Measurements from ENCODE around the gene KCNJ10. TPM values are rescaled to one million over a fixed set of nuclear protein-coding genes. Genes with fewer than 3 reads are reported as not detected.

The KCNJ10 gene
- total RNA-seq, 1 donor from 2014 or later = not detected

DNA sequence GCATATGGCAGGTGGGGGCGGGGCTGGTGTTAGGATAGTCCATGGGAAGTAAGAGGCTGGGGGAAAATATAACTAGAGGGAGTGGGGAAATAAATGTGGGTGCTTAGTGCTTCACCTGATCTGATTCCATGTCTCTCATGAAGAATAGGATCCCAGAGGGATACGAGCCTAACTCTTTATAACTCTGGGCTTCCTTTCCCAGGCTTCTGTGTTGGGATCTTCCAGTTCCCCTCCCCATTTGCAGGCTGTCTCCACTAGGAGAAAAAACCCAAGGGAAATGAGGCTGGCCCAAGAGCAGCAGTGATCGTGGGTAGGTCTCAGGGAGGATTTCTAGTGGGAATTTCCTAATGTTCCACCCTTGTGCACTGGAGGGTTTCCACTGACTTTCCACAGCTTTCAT lies 13.0 kb upstream of the KCNJ10 start:
- no peak for DNase-seq

DNA sequence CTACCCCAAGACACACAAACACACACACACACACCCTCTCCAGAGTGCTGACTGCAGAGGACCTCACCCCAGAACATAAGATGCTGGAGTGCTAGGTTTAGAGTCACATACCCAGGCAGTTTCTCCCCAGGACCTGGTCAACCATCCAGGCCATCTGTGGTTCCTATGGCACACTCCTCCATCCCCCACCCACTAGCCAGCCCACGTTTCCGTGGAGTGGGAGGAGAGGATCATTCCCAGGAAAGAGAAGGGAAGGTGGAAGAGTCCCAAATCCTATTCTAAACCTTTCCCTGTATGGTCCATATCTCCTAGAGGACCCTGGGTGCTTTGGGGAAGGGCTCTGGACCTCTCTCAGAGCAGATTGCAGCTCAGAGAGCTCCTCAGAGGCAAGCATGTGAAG lies 12.5 kb upstream of the KCNJ10 start:
- DNase-seq = no peak

DNA sequence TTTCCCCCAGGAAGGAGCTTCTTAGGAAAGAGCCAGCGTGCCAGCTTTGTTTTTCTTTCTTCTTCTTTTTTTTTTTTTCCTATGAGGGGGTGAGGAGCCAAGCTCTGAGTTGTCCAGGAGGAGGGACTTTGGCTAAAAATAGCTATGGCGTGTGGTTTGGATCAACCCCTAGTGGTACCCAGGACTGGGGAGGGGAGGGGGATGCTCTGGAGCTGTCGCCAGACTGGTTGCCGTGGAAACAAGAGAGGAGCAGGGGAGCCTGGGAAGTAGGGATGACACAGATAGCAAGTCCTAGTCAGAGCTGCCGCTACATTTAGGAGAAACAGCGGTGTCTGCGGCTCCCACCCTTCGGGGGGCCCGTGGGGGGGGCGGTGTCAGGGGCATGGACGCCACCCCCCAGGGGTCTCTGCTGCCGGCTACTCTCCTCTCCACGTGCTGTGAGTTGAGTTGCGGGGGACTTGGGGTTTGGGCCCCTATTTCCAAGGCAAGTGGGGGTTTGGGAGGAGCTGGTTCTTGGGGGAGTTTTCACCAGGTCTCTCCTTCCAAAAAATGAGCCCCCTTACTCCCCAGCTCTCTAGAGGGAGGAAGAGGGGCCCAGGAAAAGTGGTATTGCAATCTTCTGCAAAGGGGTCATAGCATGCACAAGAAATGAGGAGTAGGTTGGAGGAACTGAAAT lies 11.4 kb upstream of the KCNJ10 start, which contains the start of gene KCNJ9:
KCNJ9 (plus strand) TSS at position 278 of the 676 bp plus-strand sequence. CDS start 2,493 bp downstream, outside the sequence.
- DNase-seq = no peak

DNA sequence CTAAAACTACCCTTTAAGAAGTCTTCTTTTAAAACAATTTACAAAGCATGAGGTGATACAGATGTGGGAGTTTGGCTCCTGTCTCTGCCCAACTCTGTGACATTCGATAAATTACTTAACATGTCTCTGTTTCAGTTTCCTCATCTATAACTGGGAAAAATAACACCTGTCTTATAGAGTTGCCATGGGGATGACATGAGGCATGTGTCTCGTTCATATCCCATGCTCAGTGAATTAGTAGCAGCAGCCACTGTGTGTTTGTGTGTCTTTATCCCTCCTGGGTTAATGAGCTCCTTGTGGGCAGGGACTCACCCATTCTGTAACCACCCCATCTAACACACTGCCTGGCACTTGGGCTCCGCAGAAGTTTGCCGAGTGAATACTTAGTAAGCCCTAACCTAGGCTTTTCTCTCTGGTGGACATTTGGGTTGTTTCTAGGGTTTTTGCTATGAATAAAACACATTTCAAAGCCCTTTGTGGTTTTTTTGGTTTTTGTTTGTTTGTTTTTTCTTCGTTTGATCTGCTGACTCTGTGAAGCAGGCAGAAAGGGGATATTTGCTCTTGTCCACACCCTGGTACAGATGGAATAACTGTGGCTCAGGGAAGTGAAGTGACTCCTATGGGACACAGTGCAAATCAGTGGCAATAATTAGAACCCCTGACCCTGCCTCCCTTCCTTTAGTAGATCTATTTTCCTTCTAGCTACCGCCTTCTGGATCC lies 10.6 kb upstream of the KCNJ10 start:
- DNase-seq = no peak

DNA sequence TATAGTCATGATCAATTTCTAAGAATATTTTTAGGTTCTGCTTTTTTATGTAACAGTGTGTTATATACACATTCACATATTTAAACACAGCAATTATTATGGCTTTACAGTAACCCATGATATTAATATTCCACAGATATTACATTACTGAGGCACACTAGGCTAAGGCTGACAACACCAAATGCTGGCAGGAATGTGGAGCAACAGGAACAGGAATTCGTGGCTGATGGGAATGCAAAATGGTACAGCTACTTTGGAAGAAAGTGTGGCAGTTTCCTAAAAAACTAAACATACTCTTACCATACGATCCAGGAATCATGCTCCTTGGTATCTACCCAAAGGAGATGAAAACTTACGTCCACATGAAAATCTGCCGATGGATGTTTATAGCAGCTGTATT lies 9.5 kb upstream of the KCNJ10 start:
- DNase-seq = no peak

DNA sequence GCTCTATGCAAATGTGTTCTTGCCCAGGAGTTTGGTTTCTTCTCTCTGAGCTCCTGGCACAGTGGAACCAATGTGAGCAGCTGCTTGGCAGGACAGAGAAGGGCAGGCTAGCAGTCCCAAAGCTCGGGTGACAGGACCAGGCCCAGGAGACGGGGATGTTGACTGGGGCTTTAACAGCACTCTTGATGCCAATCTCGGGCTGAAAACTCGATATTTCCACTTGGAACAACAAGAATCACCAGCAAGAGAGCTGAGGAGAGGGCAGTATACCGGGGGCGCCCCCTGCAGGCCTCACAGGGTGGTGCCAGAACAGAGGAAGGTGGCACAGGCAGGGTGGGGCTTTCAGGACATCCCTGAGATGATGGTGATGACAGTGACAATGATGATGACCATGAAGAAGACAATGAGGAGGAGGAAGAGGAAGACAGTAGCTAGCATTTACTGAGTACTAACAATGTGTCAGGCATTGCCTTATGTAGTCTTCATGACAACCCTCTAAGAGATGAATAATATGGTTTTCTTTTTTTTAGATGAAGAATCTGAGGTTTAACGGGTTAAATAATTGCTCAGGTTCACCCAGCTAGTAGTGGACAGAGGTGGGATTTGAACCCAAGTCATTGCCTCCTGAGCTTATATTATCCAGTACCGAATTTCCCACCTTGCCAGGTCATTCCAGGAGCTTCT lies 8.7 kb upstream of the KCNJ10 start:
- peak; percentile 46 for DNase-seq

DNA sequence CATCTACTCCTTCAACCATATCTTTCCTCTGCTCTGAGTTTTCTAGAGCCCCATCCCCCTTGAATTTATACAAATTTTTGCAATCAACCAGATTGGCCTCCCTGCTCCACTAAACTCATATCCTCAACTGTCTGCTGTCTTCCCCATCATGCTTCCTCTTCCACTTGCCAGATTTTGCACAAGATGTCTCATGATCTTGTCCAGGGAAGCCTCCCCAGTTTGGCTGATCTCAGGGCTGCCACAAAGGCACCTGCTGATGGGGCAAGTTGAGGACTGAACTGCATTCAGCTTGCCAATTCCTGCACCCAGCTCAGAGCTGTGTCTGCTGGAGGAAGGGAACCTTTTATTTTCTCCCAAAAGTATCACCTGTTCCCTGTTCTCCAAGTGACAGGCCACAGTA lies 7.5 kb upstream of the KCNJ10 start:
- no peak for DNase-seq

DNA sequence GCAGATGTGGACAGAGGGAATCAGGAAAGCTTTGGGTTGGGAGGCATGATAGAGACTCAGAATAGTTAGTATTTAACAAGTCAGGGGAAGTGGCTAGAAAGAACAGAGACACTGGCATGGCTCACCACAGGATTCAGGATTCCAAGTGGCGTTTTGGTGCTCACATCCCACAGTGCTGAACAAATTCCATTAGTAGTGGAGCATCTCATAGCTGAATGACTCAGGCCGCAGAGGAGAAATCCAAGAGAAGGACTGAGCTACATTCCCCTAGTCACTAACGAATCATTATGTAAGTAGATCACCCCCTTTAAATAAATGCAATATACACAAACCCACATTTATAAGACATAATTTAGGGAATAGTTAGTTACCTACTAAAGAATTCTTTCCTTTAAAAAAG lies 6.3 kb upstream of the KCNJ10 start:
- no peak for DNase-seq

DNA sequence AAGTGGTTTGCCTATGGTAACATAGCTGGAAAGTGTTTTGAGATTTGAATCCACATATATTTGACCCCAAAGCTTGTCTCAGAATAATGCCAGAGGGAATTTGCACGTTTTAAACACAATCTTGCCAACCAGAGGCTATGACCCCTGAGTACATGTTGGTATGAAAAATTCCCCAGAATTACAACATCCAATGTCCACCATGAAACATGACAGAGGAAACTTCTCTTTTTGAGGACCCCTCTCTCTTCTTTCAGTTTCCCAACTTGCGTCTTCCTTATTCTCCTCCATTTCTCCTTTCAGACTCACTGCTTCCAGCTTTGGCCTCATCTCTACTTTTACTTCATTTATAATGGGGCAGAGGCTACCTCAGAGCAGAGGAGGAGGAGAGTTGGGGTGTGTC lies 5.9 kb upstream of the KCNJ10 start:
- no peak for DNase-seq

DNA sequence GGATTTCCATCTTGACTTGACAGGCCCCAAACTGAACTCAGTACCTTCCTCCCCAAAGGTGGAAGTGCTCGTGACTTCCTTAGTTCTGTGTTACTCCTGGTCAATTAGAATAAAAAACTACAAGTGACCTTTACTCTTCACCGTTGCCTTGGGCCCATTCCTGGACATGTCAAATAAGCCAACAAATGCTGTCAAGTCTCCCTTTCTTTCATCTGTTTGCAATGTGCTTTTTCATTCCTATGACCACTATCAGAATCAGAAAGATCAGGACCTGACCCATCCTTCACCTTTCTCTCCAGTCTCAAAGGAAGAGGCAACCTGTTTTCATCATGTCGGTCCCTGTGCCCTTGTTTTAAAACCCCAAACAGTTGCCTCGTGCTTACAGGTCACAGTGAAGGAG lies 4.9 kb upstream of the KCNJ10 start:
- no peak for DNase-seq

DNA sequence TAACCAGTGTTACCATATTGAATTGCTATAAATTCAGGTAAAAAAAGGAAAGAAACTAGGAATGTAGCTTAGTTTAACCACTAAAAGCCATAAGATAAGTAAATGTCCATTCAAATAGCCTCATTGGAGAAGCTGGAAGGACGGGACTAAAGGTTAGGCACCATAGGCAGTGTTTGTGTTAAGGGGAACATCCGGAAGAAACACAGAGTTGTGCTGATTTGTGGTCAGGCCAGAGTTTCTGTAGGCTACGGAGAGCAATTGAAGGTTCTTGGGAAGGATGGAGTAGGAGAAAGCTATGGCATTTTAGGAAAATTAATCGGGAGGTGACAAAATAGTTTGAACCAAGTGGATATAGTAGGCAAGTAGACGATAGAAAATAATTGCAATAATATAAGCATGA lies 1.3 kb upstream of the KCNJ10 start:
- no peak for DNase-seq

DNA sequence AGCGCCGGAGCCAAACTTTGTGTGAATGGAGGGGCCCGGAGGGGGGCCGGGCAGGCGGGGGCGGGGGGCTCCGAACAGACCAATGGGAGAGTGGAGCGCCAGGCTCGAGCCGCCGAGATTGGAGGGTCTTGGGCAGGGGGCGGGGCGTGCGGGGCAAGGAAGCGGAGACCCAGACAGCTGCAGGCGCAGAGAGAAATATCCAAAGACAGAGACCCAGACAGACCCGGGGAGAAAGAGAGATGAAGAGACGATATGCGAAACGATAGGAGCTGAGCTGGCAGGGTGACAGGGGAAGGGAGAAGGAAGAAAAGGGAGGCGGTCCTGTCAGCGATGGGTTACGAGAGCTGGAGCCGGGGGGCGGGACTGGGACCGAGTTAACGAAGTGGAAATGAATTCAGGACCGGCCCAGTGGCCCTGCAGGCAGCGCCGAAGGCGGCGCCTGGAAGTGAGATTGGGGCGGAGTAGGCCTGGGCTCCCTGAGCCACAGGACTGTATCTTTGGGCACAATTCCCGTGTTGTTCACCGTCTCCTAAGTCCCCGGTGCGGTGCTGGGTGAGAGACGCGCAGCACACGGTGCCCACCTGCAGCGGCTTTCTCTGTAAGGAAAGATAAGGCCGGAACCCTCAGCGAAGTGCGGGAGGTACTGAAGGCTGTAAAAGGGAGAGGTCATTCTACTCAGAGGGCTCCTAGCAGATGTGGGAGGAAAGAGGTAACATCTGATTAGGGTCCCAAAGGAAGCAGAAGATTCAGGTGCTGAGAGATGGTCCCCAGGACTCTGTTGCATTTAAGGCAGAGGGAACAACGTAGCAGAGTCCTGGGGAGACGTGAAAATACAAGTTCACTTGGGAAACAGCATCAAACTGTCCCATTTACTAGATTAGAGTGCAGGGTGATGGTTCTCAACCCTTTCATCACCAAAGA lies 543 bp upstream of the KCNJ10 start:
- peak; percentile 62 for DNase-seq

DNA sequence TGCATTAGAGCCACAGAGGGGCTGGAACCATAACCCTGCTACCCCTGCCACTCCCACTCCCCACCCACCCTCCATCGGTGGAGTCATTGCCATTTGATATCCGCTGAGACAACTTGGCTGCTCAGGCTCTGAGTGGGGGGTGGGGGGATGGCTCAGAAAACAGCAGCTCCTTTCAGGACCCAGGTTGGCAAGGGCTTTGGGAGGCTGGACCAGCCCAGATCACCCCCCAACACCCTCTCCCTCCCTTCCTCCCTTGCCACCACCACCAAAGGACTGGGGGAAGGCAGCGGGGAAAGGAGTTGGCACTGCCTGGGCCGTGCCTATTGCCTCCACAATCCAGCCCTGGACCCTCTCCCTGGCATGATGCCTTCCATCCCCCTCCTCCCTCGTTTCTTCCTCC lies 1.7 kb downstream of the KCNJ10 start:
- no peak for DNase-seq

DNA sequence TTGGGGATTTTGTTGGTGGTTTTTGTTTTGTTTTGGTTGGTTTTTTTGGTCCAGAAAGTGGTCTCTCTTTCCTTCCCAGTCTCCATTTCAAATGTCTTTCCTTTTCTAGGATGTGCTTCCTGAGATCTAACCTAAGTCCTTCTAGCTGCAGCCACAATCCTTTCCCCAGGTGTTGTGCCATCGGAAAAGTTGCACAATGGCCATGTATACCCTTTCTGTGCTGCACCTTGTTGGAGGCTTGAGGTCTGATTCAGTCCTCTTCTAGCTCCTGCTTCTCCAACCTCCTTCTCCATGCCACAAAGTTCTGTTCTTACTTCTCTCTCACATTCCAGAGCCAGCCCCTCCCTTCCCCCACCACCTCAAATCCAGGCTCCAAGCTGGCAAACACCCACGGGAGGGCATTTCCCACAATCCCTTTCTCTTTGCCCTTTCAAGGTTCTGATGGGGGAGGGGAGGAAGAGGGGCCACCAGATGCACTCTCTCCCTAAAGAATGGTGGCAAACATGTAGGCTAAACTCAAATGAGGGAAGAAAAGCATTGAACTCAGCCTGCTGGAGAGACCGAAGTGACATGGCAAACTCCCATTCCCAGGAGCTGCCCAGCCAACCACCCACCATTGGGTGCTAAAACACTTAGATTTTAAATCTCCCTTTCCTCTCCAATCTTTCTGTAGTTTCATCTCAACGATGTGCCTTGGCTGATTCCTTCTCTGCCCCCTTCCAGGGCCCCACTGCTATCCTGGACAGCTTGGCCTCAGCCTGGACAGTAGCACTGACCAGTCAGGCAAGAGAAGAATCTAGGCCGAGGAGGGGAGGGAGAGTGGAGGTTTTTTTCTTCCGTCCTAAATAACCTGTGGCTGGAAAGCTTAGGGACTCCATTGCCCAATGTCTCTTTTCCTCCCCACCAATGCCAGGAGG lies 2.9 kb downstream of the KCNJ10 start:
- no peak for DNase-seq

DNA sequence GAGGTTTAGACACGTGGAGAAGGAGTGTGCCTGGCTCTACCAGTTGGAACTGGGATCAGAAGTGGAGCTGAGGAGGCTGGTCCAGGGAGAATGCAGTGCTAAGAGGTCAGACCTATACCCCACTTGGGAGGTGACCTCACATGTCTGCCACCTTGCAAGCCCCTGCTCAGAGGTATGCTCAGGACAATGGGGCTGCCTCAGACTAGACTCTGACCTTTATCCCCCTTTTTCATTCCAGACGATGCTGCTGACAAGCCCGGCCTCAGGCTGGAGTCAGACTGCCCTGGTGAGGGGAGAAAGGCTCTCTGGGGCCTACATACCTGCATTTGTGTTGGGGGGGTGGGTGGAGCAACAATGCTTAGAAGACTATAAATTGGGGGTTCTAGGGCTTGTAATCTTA lies 5.2 kb downstream of the KCNJ10 start:
- DNase-seq = no peak

DNA sequence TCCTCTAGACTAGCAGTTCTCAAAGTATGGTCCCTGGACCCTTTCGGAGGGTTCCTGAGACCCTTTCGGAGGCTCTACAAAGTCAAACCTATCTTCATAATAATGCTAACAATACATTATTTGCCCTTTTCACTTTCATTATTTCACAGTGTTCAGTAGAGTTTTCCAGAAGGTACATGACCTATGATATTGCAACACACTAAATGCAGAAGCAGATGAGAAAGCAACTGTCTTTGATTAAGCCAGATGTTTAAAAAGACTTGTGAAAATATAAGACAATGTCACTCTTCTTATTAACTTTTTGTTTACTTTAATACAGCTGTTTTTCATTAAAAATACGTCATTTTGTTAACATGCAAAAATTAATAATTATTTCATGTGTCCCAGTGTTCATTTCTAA lies 5.8 kb downstream of the KCNJ10 start:
- no peak for DNase-seq

DNA sequence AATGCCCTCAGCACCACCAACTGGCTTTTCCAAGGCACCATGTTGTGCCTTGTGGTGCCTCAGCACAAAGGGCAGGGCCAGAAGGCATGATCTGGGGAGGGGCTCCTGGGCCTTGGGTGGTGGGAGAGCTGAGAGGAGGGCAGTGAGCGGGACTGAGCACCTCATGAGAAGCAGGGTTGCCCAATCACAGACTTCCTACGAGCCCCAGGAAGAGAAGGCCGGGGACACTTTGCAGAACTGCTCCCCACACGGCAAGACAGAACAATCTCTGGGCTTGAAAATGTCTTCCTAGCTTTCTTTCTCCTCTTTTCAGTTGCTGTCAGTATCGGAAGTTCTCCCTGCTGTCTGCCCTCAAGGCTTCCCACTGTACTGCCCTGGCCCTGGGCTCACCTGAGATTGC lies 6.8 kb downstream of the KCNJ10 start:
- no peak for DNase-seq

DNA sequence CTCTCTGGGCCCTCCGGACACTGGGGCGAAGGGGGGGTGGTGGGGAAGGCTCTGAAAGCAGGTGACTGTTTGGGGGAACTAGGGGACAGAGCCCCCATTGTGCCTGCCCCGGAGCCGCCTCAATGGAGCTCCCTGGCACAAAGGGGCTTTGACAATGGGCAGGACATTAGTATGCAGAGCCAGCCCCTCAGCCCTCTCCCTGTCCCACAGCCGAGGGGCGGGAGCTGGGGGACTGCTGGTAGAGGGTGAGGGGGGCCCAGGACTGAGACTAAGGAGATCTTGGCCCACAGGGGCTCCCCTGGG lies 7.8 kb downstream of the KCNJ10 start:
- DNase-seq = no peak

DNA sequence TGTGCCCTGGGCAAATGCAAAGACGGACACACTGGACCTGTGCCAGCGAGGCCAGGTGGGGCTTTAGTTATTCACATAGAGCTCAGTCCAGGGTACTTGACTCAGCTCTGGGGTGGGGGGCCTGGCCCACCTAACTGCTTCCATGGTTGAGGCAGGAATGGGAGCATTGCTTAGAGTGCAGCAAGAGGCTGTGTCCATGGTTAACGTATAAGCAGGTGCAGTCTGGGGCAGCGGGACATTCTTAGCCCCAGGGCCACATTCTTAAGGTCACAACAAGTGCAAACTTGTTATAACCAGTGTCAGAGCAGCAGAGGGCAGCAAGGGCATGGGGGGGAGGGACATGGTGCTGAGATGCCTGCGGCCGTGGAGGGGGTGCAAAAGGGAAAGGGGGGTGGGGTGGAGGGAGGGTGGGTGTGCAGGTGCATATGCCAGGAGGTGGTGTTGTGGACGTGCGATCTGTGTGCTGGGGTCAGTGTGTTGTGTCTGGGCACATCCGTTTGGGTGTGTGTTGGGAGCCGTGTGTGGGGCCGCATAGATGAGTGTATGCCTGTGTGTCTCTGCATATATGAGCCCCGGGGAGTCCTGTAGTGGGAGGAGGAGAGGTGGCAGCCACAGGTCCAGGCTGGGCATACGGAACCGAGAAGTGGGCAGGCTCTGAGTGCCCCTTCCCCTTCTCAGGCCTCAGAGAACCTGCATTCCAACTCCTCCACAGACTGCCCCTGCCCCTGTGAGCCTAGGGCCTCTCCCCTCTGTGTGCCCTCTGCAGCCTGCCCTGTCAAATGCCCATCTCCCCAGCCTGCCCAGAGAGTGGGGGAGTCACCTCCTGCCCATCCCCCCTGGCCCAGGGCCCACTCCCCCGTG lies 8.4 kb downstream of the KCNJ10 start:
- no peak for DNase-seq

DNA sequence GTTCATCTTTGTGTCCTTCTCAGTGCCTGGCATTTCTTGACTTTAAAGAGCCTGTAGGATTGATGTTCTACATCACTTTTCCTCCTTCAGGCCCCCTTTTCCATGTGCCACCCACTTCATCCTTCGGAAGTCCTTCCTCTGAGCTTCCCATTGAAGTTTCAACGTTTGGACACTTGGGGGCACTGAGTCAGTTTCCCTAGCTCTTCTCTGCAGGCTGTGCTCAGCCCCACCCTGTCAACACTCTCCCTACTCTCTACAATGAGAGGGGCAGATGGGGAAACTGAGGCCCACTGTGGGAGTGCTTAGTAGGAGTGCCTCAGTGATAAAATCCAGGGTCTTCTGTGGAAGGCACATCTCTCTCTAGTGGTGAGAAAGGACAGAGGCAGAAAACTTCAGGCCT lies 11.9 kb downstream of the KCNJ10 start:
- peak; percentile 21 for DNase-seq

DNA sequence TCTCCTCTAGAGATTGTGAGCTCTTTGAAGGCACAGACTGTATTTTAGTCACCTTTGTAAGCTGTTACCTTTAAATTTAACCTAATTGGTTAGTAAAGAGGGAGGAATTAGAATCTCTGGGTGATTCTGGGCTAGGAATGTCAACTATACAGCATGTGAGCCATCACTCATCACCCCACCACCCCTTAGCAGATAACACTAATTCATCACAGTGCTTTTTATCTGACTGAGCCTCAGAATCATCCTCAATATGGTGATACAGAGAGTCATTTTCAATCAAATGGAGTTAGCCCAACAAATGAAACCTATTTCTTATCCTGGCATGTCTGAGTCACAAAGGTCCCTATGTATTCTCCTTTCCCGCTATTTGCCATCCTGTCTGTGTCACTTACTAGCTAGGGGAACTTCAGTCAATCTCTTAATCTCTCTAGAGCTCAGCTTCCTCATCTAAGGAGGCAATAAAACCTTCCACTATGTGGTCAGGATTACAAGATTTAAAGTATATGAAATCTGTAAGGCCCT lies 13.3 kb downstream of the KCNJ10 start:
- no peak for DNase-seq
